ENCODE data around the gene HLA-E.
A peak's percentile ranks its signal among the peaks of the same experiment; 100 is the strongest.
"Not testable (repeated sequence)": the region's sequence is repeated elsewhere in the genome, so short reads cannot be mapped to it uniquely, and the experiment has no call there.

Gene HLA-E

DNA sequence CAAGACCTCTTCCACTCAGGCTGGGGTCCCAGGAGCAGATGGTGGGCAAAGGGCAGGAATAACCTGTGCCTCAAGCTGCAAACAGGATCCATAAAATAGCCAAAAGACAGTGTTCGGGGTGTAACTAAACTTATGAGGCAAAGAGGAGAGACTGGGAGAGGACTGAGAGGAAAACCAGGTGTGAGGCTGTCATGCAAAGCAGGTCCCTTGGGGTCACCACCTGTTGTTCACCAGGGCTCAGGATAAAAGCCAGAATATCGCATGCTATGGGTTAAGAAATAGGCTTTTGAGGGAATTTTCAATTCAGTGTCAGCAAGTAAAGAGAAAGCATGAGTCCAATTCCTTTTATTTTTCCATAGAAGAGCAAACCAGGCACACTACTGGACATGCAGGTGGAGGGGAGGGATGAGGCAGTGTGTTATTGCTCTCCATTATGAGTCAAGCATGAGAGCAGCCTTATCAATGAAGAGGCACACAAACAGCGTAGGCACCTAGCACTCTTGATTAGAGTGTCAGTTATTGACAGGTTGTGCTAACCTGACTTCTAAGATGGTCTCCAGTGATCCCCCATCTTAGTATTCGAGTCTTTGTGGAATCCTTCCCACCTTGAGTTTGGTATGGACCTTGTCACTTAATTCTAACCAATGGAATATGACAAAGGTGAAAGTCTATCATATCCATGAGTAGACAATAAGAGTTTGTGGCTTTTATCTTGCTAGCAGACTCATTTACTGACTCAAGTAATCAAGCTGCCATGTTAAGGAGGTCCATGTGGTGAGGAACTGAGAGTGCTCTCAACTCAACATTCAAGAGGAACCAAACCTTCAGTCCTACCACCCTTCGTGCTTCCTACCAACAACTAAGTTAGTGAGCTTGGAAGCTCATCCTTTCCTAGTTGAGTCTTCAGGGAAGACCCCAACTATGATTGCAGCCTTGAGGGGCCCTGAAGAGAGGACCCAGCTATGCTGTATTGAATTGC is 18.8 kb downstream of the HLA-E start:
- ATAC-seq (peak; percentile 30), DNase-seq (no peak)

- ATAC-seq (peak; percentile 60), DNase-seq (peak; percentile 29)
Observed at GRCh38 chr6:30508890-30509736, 19.8 kb downstream of the HLA-E start.

DNA sequence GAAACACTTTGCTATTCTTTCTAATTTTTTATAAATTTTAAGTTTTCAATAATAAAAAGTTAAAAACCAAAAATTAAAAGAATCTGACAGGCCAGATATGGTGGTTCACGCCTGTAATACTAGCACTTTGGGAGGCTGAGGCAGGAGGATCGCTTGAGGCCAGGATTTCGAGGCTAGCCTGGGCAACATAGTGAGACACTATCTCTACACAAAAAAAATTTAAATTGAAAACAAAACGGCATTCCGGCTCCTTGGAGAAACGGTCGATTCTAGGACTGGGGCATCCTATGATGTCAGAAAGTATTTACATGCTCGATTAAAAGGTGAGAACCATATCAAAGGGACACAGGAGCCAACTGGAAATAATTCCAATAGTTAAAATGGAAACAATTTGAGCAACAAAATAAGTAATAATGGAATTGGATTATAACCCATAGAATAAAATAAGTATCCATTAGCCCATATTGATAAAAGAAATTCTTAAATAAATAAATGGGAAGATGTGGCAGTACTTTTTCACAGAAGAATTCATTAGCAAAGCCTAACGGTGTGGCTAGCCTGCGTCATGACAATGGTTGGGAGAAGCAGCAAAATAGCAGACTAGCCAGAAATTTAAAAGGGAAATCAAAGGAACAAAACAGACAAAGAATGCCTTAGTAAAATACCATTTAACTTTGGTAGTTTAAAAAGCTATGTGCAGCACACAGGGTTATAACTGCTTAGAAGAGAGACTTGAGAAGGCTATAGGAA is 21.3 kb downstream of the HLA-E start:
- ATAC-seq (no peak), DNase-seq (no peak)

DNA sequence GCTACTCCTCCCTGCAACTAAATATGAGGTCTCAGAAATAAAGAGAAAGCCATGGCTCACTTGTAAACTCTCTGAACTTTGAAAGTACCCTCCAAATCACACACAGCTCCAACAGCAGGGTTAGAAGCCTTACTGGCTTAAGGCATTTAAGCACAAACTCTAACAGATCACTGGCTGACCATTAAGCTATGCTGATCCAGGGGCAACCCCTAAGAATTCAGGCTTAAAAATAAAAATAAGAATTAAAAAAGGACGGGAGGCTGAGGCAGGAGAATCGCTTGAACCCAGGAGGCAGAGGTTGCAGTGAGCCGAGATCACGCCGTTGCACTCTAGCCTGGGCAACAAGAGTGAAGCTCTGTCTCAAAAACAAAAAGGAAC is 21.8 kb downstream of the HLA-E start:
- ATAC-seq (no peak), DNase-seq (no peak)

DNA sequence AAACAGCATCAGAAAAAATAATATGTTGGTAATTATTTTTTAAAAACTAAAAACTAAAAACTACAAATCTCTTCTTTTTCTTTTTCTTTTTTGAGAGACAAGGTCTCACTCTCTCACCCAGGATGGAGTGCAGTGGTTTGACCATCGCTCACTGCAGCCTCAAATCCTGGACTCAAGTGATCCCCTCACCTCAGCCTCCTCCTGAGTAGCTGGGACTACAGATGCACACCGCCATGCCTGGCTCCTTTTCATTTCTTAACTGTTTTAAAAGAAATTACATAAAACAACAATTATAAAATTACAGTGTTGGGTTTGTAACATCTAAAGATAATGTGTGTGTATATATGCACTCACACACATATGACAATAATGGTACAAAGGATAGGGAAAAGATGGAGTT is 24.1 kb downstream of the HLA-E start:
- no peak for ATAC-seq
- no peak for DNase-seq

DNA sequence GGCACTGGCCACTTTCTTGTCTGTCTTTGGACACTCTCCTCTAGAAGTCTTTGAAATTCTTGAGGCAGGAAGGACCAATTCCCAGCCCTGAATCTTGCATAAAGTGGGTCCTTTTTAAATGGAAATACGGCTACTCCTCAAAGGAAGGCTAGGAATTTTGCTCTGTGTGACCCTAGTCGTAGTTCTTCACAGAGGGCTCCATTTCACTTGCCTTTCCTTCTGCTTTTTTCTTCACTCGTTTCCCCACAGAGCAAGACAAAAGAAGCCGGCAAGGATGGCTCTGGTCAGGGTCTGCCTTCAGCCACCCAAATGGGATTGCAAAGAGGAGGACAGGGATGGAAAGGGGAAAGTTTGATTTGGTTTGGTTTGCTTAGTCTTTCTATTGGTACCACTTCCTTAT is 25.8 kb downstream of the HLA-E start:
- ATAC-seq = no peak
- DNase-seq = no peak

DNA sequence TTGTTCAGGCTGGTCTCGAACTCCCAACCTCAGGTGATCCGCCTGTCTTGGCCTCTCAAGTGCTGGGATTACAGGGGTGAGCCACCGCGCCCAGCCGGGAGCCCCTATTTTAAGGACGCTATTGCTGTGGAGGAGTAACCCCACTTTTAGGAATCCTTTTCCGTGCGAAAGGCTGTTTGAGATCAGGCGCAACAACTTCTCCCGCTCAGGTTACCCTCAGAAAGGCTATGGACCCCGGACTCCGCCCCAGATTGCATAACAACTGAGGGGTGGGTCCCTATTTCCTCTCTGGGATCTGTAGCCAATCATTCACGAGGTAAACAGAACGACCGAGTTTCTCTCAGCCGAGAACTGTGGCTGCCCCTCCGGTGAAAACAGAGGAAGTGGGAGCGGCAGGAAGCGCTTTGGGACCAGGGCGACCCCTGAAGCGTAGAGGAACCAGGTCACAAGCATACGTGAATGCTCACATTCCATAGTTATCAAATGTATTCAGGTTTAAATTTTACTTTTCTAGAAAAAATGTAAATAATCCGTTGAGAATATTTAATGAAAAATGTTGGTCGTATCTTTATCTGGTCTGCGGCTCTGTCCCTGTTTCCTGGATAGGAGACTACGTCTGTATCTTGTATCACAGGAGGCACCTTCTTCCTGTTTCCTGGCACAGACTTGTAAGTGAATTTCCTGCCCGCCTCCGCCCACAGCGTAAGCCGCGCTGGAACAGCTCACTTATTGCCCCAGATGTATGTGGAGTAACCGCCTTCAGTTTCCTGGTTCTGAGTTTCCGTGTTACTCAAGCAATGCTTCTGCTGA is 26.8 kb downstream of the HLA-E start:
- DNase-seq = peak; percentile 87
- ATAC-seq = peak; percentile 93

DNA sequence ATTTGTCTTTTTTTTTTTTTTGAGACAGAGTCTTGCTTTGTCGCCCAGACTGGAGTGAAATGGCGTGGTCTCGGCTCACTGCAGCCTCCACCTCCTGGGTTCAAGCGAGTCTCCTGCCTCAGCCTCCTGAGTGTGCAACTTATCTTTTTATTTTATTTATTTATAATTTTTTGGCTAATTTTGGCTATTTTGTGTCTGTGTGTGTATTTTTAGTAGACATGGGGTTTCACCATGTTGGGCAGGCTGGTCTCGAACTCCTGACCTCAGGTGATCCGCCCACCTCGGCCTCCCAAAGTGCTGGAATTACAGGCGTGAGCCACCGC is 27.4 kb downstream of the HLA-E start:
- ATAC-seq, DNase-seq: not testable (repeated sequence)

DNA sequence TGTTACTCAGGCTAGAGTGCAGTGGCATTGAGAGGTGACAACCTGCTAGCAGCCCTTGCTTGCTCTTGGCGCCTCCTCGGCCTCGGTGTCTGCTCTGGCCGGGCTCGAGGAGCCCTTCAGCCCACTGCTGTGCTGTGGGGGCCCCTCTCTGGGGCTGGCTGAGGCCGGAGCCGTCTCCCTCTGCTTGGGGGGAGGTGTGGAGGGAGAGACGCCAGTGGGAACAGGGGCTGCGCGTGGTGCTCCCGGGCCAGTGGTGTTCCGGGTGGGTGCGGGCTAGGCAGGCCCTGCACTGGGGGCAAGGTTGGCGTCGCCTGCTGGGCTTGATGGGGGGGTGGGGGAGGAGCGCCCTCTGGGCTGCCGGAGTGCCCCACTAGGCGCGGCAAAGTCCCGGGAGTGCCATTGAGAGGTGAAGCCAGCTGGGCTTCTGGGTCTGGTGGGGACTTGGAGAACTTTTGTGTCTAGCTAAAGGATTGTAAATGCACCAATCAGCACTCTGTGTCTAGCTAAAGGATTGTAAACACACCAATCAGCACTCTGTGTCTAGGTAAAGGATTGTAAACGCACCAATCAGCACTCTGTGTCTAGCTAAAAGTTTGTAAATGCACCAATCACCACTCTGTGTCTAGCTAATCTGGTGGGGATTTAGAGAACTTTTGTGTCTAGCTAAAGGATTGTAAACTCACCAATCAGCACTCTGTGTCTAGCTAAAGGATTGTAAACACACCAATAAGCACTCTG is 28.6 kb downstream of the HLA-E start:
- not testable (repeated sequence) for ATAC-seq, DNase-seq

- peak; percentile 63 for DNase-seq
- not testable (repeated sequence) for ATAC-seq
Observed at GRCh38 chr6:30518505-30519145, 29.3 kb downstream of the HLA-E start.

DNA sequence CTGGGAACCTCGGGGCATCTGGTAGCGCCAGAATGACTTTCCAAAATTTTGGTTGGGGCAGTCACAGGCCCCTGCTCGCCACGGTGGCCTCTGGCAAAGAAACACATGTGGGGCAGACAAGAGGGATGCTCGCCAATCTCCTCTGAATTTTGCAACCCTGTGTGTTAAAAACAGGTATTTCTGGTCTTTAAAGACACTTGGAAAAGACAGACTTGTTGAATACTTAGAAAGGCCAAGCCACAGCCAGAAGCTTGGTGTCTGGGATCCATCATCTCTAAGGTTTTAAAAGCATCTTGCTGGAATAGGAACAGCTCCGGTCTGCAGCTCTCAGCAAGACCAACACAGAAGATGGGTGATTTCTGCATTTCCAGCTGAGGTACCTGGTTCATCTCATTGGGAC is 31.2 kb downstream of the HLA-E start:
- DNase-seq (no peak), ATAC-seq (no peak)

- DNase-seq, ATAC-seq: not testable (repeated sequence)
Observed at GRCh38 chr6:30521082-30521481, 31.8 kb downstream of the HLA-E start.

DNA sequence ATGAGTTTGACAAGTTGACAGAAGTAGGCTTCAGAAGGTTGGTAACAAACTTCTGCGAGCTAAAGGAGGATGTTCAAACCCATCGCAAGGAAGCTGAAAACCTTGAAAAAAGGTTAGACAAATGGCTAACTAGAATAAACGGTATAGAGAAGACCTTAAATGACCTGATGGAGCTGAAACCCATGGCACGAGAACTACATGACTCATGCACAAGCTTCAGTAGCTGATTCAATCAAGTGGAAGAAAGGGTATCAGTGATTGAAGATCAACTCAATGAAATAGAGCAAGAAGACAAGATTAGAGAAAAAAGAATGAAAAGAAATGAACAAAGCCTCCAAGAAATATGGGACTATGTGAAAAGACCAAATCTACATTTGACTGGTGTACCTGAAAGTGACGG is 32.6 kb downstream of the HLA-E start:
- ATAC-seq, DNase-seq: not testable (repeated sequence)

- not testable (repeated sequence) for DNase-seq, ATAC-seq
Observed at GRCh38 chr6:30526444-30526843, 37.1 kb downstream of the HLA-E start.

DNA sequence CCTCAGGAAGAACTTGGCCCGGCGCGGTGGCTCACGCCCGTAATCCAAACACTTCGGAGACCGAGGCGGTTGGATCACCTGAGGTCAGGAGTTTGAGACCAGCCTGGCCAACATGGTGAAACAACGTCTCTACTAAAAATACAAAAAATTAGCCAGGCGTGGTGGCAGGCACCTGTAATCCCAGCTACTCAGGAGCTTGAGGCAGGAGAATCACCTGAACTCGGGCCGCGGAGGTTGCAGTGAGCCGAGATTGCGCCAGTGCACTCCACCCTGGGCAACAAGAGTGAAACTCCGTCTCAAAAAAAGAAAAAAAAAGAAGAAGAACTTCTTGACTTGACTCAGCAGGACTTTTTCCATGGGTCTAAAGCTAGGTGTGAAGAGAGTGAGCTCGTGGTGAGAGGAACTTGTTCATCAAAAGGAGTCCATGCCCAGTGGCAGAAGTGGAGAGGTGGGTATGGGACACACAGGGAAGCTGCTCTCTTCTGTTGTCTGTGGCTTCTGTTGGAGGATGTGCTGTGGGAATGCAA is 40.1 kb downstream of the HLA-E start:
- DNase-seq = peak; percentile 57
- peak; percentile 56 for ATAC-seq

- DNase-seq (no peak), ATAC-seq (no peak)
Observed at GRCh38 chr6:30530014-30530413, 40.7 kb downstream of the HLA-E start.

DNA sequence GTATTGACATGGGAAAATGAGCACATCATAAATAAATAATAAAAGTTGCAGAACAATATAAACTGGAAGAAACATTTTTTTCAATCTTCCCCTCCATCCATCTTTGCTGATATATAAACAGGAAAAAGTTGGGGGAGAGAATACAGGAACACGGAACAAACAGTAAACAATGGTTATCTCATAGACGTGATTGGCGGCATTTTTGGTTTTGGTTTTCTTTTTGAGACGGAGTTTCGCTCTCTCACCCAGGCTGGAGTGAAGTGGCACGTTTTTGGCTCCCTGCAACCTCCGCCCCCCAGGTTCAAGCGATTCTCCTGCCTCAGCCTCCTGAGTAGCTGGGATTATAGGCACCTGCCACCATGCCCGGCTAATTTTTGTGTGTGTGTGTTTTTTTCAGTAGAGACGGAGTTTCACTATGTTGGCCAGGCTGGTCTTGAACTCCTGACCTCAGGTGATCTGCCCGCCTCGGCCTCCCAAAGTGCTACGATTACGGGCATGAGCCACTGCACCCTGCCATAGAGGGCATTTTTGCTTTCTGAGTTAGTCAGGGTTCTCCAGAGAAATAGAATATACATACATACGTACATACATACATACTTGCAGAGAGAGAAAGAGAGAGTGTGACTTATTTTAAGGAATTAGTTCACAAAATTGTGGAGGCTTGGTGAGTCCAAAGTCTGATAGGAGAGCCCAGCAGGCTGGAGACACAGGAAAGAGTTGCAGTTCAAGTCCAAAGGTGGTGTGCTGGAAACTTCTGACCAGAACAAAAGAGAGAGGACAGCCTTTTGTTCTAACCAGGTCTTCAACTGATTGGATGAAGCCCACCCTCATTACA is 44.4 kb downstream of the HLA-E start:
- no peak for ATAC-seq
- DNase-seq = no peak

- no peak for DNase-seq
- no peak for ATAC-seq
Observed at GRCh38 chr6:30537931-30538330, 48.6 kb downstream of the HLA-E start.

Data from stimulated activated naive CD8-positive, alpha-beta T cell treated with anti-CD3 and anti-CD28 coated beads, Interleukin-15, Interleukin-2, amounts not matched to agents 100 U/mL and 50 U/mL, for 24 hours (primary cell).